ACHN (cell line): ENCODE measurements around the gene BARX1.
A peak's percentile ranks its signal among the peaks of the same experiment; 100 is the strongest.
"Not testable (repeated sequence)": the region's sequence is repeated elsewhere in the genome, so short reads cannot be mapped to it uniquely, and the experiment has no call there.

ENCODE experiments used
- DNase-seq: peaks from one replicate; pipeline ENCODE4 v3.0.0-alpha.2; 2015
- in situ Hi-C: cut with HindIII; loops from 2 replicates; pipeline ENCODE4 v1.10.0; 2017; ENCODE audit warnings: low sequenced_read_pairs, low pct_ligation_motif_present, low pct_unique_long_range_greater_than_20kb

The BARX1 gene

DNA sequence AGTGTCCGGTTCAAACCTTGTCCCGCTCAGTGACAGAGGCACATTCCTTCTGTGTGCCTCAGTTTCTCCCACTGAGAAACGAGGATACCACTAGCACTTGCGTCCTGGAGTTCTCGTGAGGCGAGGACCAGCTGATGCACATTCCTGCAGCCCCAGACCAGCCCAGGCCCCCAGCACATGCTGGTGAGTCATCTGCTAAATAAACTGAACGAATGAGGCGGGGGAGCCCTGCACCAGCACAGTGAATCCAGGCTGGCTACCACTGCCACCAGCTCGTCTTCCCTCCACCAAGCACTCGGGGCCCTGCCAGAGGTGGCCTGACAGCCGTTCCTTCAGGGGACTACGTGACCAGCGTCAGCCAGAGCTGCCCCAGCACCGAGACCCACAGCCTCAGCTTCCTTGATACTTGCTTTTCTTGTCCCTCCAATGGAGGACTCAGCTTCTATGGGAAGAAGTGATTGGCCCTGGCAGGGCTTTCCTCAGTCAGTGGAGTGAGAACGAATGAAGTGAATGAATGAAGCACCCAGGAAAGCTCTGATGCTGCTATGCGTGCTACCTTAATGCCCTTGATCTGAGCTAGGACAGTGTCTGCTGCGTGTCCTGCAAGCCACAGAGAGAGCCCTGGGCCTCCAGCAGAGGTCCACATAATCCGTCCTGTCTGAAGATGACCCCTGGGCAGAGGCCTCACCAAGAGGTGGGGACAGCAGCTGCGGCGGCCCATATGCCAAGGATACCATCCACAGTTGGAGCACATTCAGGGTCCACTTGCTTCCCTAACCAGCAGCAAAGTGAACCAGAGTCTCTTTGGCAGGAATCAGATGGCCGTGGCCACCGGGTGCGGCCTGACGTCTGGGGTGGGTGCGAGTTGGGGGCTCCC lies 13.5 kb upstream of the BARX1 start:
- peak; percentile 2 for DNase-seq
- in situ Hi-C loops, result no loop called here

DNA sequence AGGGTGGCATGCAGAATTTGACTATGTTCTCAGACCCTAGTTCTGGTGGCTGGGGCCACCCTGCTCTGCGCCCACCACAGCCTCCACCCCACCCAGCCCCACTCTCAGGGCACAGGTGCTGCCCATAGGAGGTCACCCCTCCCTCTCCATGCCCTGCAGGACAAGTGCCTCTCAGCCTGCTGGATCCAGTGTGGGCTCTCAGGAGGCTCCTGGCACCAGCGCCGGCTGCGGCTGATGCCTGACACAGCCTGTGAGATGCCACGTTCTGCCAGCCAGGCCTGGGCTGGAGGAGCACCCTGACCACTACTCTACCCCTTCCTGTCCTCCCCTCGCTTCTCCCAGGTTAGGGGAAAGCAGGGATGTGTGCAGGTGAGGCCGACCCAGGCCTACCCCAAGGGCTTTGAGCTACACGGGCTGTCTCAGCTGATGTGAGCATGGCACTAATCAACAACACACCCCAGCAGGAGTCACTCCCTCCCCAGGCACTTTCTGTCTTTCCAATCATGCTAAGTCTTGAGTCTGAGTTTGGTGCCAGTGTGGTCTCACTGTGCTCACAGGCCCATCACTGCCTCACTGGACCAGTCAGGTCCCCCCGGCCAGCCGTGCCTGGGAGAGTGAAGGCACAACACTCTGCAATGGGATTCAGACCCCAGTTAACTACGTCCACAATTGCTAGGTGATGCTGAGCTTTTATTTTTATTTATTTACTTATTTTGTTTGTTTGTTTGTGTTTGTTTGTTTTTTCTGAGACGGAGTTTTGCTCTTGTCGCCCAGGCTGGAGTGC lies 12.1 kb upstream of the BARX1 start:
- in situ Hi-C loops, result no loop called here
- DNase-seq, result no peak

DNA sequence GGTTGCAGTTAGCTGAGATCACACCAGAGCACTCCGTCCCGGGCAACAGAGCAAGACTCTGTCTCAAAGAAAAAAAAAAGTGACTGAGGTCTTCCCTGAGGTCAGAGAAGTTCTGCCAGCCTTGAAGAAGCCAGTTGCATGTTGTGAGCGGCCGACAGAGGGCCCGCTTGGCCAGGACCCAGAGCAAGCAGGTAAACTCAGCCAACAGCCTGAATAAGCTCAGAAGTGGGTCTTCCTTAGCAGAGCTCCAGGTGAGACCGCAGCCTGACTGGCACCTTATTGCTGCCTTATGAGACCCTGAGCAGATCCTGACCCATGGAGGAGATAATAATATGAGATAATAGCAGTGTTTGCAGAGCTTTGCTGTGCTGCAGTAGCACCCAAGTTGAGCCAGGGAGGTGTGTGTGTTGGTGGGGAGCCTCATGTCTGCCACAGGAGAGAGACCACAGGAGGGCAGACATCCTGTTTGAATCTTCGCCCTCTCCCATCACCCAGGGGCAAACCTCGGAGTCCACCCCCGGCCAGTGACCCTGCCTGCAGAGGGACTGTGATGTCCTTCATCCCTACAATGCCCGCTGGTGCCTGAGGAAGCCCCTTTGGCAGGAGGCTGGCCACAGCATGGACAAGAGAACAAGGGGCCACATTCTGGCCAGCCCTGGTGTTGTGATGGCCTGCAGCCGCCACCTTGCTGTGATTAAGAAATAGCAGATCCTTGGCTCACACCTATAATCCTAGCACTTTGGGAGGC lies 10.8 kb upstream of the BARX1 start:
- in situ Hi-C loops, result no loop called here
- DNase-seq, result no peak

DNA sequence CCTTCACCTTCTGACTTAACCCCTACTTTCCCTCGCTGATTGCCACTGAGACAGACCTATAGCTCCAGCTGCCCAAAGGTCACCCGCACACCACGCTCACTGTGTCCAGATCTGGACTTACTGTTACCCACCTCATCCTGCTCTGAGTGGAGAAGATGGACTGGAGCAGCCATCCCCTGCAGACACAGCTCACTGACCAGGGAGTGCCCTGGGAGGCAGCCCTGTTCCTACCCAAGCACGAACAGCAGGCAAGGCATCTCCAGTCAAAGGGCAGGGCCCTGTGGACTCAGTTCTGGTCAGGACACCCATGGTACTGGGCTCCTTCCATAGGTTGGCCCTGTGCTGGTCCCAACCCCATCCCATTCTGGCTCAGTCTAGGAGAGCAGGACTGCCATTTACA lies 9.5 kb upstream of the BARX1 start:
- DNase-seq, result no peak
- in situ Hi-C loops, result no loop called here

DNA sequence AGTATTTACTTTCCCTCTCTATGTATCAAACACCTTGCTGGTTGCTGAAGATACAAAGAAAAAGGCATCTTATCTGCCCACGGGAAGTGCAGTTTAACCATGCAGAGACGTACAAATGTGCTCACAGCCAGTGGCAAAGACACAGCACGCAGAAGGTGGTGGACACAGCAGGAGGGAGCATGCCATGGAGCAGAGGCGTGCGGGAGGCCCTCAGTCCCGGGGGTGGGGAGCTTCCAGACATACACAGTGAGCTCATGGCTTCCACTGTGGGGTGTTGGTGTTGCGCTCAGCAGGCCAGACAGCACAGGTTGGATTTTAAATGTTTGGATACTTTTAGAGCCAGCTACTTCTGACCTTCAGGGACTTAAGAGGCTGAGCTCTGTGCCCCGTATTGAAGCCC lies 8.8 kb upstream of the BARX1 start:
- in situ Hi-C loops, result no loop called here
- DNase-seq, result no peak

DNA sequence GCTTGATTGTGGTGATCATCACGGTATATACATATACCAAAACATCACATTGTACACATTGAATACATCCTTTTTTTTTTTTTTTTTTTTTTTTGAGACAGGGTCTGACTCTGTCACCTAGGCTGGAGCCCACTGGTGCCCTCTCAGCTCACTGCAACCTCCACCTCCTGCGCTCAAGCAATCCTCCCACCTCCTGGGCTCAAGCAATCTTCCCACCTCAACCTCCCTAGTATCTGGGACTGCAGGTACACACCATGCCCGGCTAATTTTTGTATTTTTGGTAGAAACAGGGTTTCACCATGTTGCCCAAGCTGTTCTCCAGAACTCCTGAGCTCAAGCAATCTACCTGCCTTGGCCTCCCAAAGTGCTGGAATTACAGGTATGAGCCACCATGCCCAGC lies 8.3 kb upstream of the BARX1 start:
- DNase-seq, in situ Hi-C loops: not testable (repeated sequence)

DNA sequence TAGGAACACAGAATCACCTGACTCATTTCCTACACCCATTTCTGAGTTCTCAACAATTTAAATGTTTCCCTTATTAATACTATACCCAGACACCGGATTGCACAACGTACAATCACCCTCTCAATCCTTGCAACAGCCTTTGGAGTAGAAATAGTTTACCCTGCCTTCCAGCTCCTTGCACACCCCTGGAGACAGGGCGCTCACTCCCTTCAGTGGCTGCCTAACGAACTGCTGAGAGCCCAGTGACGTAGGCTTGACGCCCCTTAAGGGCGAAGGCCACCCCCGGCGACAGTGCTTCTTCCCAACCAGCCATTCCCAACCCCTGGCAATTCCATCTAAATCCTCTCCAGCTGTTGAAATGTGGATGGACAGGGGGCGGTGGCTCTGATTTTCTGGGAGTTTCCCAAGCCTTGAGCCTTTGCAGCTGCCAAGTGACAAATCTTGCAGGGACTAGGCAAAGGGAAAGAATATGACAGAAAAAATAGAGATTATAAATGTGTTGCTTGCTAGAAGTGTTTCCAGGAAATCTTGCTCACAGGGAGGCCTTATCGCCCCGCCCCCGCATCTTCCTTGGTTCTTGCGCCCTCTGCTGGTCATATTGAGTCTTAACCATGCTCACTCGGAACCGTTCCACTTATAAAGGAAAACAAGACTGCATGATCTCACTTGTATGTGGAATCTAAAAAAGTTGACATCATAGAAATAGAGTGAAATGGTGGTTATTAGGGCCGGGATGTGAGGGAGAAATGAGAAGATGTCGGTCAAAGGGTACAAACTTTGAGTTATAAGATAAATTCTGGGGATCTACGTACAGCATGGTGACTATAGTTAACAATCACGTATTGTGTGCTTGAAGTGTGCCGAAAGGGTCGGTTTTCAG lies 7.6 kb upstream of the BARX1 start:
- peak; percentile 67 for DNase-seq
- in situ Hi-C loops, result no loop called here

DNA sequence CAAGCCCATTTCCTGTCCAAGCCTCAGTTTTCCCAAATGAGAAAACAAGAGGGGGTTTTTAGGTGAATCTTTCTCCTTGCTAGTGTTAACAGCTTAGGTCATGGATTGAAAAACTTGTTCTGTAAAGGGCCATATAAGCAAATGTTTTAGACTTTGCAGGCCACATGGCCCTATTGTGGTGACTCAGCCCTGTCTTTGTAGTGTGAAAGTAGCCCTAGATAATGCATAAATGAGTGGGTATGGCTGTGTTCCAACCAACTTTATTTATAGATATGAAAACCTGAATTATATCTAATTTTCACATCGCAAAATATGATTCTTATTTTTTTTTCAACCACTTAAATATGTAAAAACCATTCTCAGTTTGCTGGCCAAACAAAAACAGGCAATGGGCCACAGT lies 6.9 kb upstream of the BARX1 start:
- no peak for DNase-seq
- in situ Hi-C loops, result no loop called here

DNA sequence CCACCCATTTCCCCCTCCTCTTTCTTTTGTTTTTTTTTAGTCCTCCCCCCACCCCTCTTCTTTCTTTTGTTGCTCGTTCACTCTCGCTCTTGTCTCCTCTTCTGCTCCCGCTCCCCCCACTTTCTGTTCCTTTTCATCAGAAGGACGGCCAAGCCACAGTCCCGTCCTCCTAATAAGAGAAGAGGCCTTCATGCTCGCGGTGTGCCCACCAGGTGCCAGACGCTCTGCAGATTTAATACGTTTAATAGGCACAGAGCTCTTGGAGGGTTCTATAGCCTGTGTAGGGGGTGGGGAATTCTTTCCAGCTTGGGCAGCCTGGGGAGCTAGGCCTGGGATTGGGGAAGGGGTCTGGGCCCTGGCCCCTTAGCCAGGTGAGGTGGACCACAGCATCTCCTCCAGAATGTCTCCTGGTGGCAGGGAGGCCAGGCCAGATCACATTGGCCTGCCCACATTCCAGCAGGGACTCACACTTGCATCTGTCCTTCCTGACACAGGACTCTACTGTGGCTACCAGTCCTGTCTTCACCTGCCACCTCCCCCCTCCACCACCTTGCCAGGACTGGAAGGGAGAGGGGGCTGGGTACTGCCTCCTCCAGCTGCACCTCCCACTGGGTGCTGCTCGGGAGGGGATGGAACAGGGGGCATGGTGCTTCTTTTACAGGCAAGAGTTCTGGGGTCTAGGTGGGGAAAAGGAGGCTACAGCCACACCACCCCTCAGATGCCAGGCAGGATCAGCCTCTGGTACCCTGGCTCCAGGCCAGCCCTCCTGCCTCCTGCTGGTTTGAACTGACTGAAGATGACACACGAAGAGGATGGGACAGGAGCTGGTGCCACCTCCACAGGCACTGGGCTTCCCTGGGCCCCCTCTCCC lies 6.1 kb upstream of the BARX1 start:
- DNase-seq, result no peak
- in situ Hi-C loops, result no loop called here

DNA sequence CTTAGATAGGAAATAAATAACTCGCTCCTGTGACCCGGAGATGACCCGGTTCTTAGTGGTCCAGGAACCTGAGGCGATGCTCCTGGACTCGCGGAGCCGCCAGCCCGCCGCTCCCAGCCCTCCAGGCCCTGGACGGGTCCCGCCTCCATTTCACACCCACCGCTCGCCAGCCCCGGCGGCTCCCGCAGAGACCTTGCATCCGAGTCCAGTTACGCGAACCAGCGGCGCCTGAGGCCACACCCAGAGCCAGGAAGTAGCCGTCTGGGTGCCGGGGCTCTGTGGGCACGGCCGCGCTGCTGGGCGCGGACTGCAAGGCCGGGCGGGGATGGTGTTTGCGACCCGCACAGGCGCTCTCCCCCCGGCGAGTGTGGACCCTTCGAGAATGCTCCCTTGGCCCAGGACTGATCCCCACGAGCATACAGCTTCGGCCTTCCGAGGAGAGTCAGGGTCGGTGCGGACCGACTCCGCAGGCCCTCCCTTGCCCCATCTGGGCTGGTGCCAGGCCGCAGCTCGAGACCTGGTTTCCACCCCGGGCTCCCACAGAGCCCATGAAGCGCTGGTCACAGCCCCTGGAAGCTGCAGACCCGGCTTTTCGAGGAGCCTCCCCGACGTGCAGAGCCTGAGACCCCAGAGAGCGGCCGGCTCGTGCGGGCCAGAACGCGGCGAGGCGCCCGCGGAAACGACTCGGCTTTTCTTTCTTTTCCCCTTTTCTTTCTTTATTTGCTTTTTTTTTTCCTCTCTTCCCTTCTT lies 5.2 kb upstream of the BARX1 start:
- in situ Hi-C loops, result no loop called here
- DNase-seq, result no peak

DNA sequence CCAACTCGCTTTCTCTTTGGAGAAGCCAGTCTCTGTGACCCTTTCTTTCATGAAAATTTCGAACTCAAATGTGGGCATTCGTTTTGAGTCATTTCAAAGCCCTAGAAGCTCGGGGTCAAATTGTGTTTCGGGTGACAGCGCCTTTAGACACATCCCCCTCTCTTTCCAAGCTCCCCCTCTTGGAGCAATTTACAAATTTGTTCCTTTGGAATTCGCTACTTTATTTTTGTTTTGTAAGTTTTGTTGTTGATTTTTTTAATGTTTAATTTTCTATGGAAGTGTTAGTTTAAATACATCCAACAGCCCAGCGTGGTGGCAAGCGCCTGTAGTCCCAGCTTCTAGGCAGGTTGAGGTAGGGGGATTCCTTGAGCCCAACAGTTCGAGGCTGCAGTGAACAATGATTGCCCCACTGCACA lies 4.6 kb upstream of the BARX1 start:
- in situ Hi-C loops, result no loop called here
- DNase-seq, result no peak

DNA sequence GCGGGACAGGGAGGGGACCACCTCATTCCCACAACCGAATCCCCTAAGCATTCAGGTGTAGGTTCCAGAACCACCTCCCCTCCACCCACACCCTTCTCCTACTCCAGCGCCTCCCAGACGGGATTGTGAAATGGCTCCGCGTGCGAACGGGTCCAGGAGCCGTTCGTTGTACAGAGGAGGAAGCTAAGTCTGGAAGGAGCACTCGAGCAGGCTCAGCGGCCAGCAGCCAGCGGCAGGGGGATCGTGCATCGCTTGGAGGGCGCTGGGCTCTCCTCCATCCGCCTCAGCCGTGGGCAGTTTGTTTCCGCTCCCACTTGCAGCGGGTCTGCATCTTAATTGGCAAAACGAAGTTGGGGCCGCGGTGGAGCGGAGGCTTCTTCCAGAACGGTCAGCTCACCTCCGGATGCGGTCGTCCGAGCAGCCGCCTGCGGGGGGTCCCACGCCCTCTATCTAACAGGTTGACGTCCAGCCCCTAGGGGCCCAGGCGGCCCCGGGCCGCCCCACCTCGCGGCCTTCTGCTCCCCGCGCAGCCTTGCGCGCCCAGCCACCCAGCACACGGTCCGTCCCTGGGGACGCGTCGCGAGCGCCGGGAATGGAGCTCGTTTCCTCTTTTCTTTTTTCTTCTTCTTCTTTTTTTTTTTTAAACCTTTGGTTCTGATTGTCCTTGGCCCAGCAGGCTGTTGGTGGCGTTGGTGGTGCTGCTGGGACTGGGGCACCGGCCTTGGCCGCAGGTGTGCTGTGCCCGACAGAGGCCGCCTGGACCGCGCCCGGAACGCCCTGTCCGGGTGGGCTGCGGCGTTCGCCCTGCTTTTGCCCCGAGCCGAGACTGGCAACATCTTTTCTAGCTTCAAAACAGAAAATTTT lies 3.9 kb upstream of the BARX1 start:
- peak; percentile 10 for DNase-seq
- in situ Hi-C loops, result no loop called here

DNA sequence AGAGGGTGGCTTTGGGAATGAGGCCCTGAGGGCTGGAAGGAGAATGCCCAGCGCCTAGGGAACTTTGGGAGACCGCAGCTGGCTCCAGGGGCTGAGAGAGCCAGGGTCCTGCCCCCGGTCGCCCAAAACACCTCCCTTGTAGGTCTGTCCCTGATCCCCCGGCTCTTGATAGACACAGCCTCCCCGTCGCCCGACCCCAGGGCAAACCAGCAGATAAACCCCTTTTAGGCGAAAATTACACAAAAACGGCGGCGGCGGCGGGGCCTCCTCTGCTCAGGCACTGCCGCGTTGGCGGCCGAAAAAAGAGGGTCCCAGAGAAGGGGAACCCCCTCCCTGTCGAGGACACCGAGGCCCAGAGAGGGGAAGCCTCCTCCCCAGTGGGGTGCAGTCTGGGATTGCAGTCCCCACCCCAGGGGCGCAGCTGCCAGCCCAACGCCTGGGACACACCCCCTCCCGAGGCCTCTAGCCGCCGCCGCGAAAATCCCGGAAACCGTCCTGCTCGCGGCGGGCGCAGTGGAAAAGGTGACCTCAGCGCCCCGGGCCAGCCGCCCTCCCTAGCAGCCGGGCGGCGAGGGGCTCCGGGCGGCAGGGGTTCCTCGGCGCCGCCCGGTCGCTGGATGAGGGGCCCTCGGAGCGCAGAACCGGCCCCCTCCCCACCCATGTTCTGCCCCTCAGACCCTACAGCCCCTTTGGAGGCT lies 3.1 kb upstream of the BARX1 start:
- in situ Hi-C loops, result no loop called here
- no peak for DNase-seq

DNA sequence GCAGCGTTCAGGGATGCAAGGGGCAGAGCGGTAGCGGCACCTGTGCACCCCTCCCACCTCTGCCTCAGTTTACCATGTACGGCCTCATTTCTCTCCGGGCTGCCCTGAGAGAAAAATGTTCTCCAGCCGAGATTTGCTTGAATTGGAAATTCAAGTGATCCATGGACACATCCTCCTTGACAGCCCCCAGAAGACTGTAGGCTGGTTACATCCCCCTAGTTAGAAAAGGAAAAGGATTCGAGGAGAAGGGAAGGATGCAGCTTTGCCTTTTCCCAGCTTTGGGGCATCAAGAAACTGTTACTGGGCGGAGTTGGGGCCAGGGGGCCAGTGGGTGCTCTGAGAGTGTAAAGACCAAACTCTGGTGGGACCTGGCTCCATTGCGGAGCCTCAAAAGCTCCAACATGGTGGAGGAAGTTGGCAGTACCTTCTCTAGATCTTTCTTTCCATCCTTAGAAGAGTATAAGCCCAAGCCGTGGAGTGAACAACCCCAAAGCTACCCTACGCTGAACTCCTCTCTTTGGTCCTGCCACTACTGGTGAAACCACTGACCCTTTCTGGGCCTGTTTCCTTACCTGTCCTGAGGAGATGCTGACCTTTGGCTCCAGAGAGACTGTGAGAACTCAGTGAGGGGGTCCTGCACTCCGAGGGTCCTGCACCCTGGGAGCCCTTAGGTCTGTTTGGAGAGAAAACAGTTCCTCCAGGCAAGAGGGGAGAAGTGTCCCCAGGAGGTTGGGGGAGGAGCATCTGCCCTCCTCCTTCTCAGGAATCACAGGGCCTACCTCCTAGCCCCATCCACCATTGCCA lies 1.0 kb upstream of the BARX1 start:
- in situ Hi-C loops, result no loop called here
- no peak for DNase-seq
